Kidney epithelial cell (primary cell): Measurements from ENCODE around the gene HTR4. TPM values are rescaled to one million over a fixed set of nuclear protein-coding genes. Genes with fewer than 3 reads are reported as not detected.

Experiments used
- DNase-seq: peaks from one replicate; pipeline ENCODE4 v3.0.0-alpha.2; 2010; ENCODE audit warnings: low read depth
- H3K27me3 ChIP-seq: 2 replicates; pipeline ENCODE4 v1.6.0; 2011; ENCODE audit warnings: low read length; ENCODE audit not compliant: control insufficient read depth, insufficient read depth
- H3K36me3 ChIP-seq: 2 replicates; pipeline ENCODE4 v1.5.1; 2011; ENCODE audit warnings: low read length; ENCODE audit not compliant: control insufficient read depth, insufficient read depth
- H3K4me3 ChIP-seq: 2 replicates; pipeline ENCODE4 v1.5.1; 2011; ENCODE audit warnings: low read depth, mild to moderate bottlenecking, control low read depth, low read length
- CTCF ChIP-seq: IDR thresholded peaks from 2 replicates; pipeline ENCODE4 v1.5.1; 2011; ENCODE audit warnings: mild to moderate bottlenecking, moderate library complexity, low read length, control low read depth, inconsistent platforms; ENCODE audit not compliant: insufficient read depth, poor library complexity, severe bottlenecking
- total RNA-seq: library from RNA; depleted of rRNA; stranded (reverse); fragments of >200 nt; gene quantifications from 2 replicates; pipeline ENCODE4 v1.2.3, GENCODE V29; 2015

HTR4 gene
- total RNA-seq, 1 donor from 2014 or later = not detected

GRCh38 chr5:148554621-148555020 lies 99.7 kb downstream of the HTR4 start:
- TF ChIP-seq CTCF = no peak
- no peak overlapping the region for H3K4me3 ChIP-seq

GRCh38 chr5:148543727-148544126 lies 110.6 kb downstream of the HTR4 start:
- no peaks in the 10 kb centered on the region for H3K27me3 ChIP-seq
- H3K4me3 ChIP-seq = no peak overlapping the region
- no peak for DNase-seq
- TF ChIP-seq CTCF = no peak
- H3K36me3 ChIP-seq = no peaks in the 10 kb centered on the region

More at GRCh38 chr5:148554621-148555020, 99.7 kb downstream of the HTR4 start:
- no peak for DNase-seq
- H3K27me3 ChIP-seq = no peaks in the 10 kb centered on the region
- H3K36me3 ChIP-seq = no peaks in the 10 kb centered on the region

- Histone ChIP-seq H3K36me3 (no peaks in the 10 kb centered on the region), H3K27me3 (no peaks in the 10 kb centered on the region), H3K4me3 (no peak overlapping the region)
- DNase-seq = no peak
- TF ChIP-seq CTCF = no peak
These were observed 111.5 kb downstream of the HTR4 start for GRCh38 chr5:148542812-148543211.

GRCh38 chr5:148541054-148541835 lies 113.1 kb downstream of the HTR4 start:
- Histone ChIP-seq H3K4me3 (no peak overlapping the region), H3K27me3 (no peaks in the 10 kb centered on the region), H3K36me3 (no peaks in the 10 kb centered on the region)
- TF ChIP-seq CTCF = no peak
- no peak for DNase-seq

GRCh38 chr5:148540647-148541046 lies 113.7 kb downstream of the HTR4 start:
- H3K27me3 ChIP-seq = no peaks in the 10 kb centered on the region
- no peak for DNase-seq
- no peak overlapping the region for H3K4me3 ChIP-seq
- TF ChIP-seq CTCF = no peak
- no peaks in the 10 kb centered on the region for H3K36me3 ChIP-seq

GRCh38 chr5:148539851-148540250 lies 114.5 kb downstream of the HTR4 start:
- TF ChIP-seq CTCF = no peak
- Histone ChIP-seq H3K4me3 (no peak overlapping the region), H3K27me3 (no peaks in the 10 kb centered on the region), H3K36me3 (no peaks in the 10 kb centered on the region)
- no peak for DNase-seq
